ENCODE results near the gene FAM13C.

Gene FAM13C

GRCh38 chr10:59255463-59255862 lies 106.9 kb downstream of the FAM13C start:
- no peak for DNase-seq (ENCODE audit: low spot score)
- Histone ChIP-seq H4K8ac (ENCODE audit: low read depth, low read length) (no peak overlapping the region), H3K4me3 (ENCODE audit: low read length in 2 of 2) (no peak overlapping the region), H3K9me3 (replicated peaks in 1 of 2; ENCODE audit: control insufficient read depth in 2 of 2, insufficient read depth in 1 of 2, low read depth in 1 of 2, low read length in 2 of 2) (no peaks in the 10 kb centered on the region), H4K91ac (ENCODE audit: low read depth, low read length, poor library complexity) (no peak overlapping the region), H2AK5ac (ENCODE audit: low read depth, low read length) (no peak overlapping the region), H2BK5ac (ENCODE audit: low read length) (no peak overlapping the region), H2AFZ (ENCODE audit: low read length) (no peak overlapping the region), H3K14ac (ENCODE audit: low read length) (no peak overlapping the region), H3K79me1 (ENCODE audit: low read depth, low read length) (no peaks in the 10 kb centered on the region), H3K4me2 (ENCODE audit: insufficient read depth, low read length, poor library complexity, severe bottlenecking) (no peak overlapping the region), H3K36me3 (replicated peaks in 1 of 2; ENCODE audit: control insufficient read depth in 2 of 2, insufficient read depth in 2 of 2, low read length in 2 of 2) (peaks cover 0 to 7% of the 10 kb centered on the region in 2 donors), H3K4me1 (ENCODE audit: control insufficient read depth in 2 of 2, insufficient read depth in 1 of 2, low read depth in 1 of 2, low read length in 2 of 2) (no peaks in the 10 kb centered on the region), H3K4ac (ENCODE audit: low read length) (no peak overlapping the region), H3K27ac (replicated peaks; ENCODE audit: low read length) (no peak overlapping the region), H3K27me3 (ENCODE audit: control insufficient read depth in 3 of 3, insufficient read depth in 3 of 3, low read depth in 1 of 3, low read length in 3 of 3) (no peaks in the 10 kb centered on the region), H3K9ac (ENCODE audit: low read depth, low read length, poor library complexity) (no peak overlapping the region), H2BK120ac (ENCODE audit: low read depth, low read length) (no peak overlapping the region), H2BK15ac (ENCODE audit: low read length) (no peak overlapping the region), H2BK12ac (ENCODE audit: low read length) (no peak overlapping the region), H3K18ac (ENCODE audit: low read length) (no peak overlapping the region), H3K23ac (ENCODE audit: low read depth, low read length, poor library complexity) (no peak overlapping the region)
- no CpG with 5 or more reads among the region's 1 CpG for WGBS, 2 donors (ENCODE audit: extremely low coverage in 2 of 2, insufficient read length in 2 of 2, insufficient replicate concordance in 1 of 2)

GRCh38 chr10:59252491-59252890 lies 109.9 kb downstream of the FAM13C start:
- no peak overlapping the region for H2BK15ac ChIP-seq (ENCODE audit: low read length)
- H4K8ac ChIP-seq (ENCODE audit: low read depth, low read length) = no peak overlapping the region
- no peaks in the 10 kb centered on the region for H3K4me1 ChIP-seq (ENCODE audit: control insufficient read depth in 2 of 2, insufficient read depth in 1 of 2, low read depth in 1 of 2, low read length in 2 of 2)
- no peak overlapping the region for H2BK5ac ChIP-seq (ENCODE audit: low read length)
- no peaks in the 10 kb centered on the region for H3K9me3 ChIP-seq (replicated peaks in 1 of 2; ENCODE audit: control insufficient read depth in 2 of 2, insufficient read depth in 1 of 2, low read depth in 1 of 2, low read length in 2 of 2)
- DNase-seq (ENCODE audit: low spot score) = no peak
- H4K91ac ChIP-seq (ENCODE audit: low read depth, low read length, poor library complexity) = no peak overlapping the region
- H3K36me3 ChIP-seq (replicated peaks in 1 of 2; ENCODE audit: control insufficient read depth in 2 of 2, insufficient read depth in 2 of 2, low read length in 2 of 2) = peaks cover 0 to 8% of the 10 kb centered on the region in 2 donors
- no peak overlapping the region for H3K4me3 ChIP-seq (ENCODE audit: low read length in 2 of 2)
- no peak overlapping the region for H2AFZ ChIP-seq (ENCODE audit: low read length)
- no peak overlapping the region for H3K14ac ChIP-seq (ENCODE audit: low read length)
- no peak overlapping the region for H3K27ac ChIP-seq (replicated peaks; ENCODE audit: low read length)
- no peak overlapping the region for H2BK120ac ChIP-seq (ENCODE audit: low read depth, low read length)
- no peak overlapping the region for H3K9ac ChIP-seq (ENCODE audit: low read depth, low read length, poor library complexity)
- H2BK12ac ChIP-seq (ENCODE audit: low read length) = no peak overlapping the region
- no peak overlapping the region for H3K18ac ChIP-seq (ENCODE audit: low read length)
- no peaks in the 10 kb centered on the region for H3K27me3 ChIP-seq (ENCODE audit: control insufficient read depth in 3 of 3, insufficient read depth in 3 of 3, low read depth in 1 of 3, low read length in 3 of 3)
- no peaks in the 10 kb centered on the region for H3K79me1 ChIP-seq (ENCODE audit: low read depth, low read length)
- H3K4me2 ChIP-seq (ENCODE audit: insufficient read depth, low read length, poor library complexity, severe bottlenecking) = no peak overlapping the region
- no peak overlapping the region for H2AK5ac ChIP-seq (ENCODE audit: low read depth, low read length)
- no peak overlapping the region for H3K23ac ChIP-seq (ENCODE audit: low read depth, low read length, poor library complexity)
- H3K4ac ChIP-seq (ENCODE audit: low read length) = no peak overlapping the region

- H3K18ac ChIP-seq (ENCODE audit: low read length) = no peak overlapping the region
- H3K36me3 ChIP-seq (replicated peaks in 1 of 2; ENCODE audit: control insufficient read depth in 2 of 2, insufficient read depth in 2 of 2, low read length in 2 of 2) = peaks cover 0 to 7% of the 10 kb centered on the region in 2 donors
- H3K23ac ChIP-seq (ENCODE audit: low read depth, low read length, poor library complexity) = no peak overlapping the region
- H3K4me2 ChIP-seq (ENCODE audit: insufficient read depth, low read length, poor library complexity, severe bottlenecking) = no peak overlapping the region
- no peak overlapping the region for H3K9ac ChIP-seq (ENCODE audit: low read depth, low read length, poor library complexity)
- no peak overlapping the region for H2AK5ac ChIP-seq (ENCODE audit: low read depth, low read length)
- no peak overlapping the region for H4K91ac ChIP-seq (ENCODE audit: low read depth, low read length, poor library complexity)
- DNase-seq (ENCODE audit: low spot score) = no peak
- peaks cover 0 to 2% of the 10 kb centered on the region in 2 donors for H3K9me3 ChIP-seq (replicated peaks in 1 of 2; ENCODE audit: control insufficient read depth in 2 of 2, insufficient read depth in 1 of 2, low read depth in 1 of 2, low read length in 2 of 2)
- H3K4ac ChIP-seq (ENCODE audit: low read length) = no peak overlapping the region
- no peak overlapping the region for H2BK120ac ChIP-seq (ENCODE audit: low read depth, low read length)
- H4K8ac ChIP-seq (ENCODE audit: low read depth, low read length) = no peak overlapping the region
- H2AFZ ChIP-seq (ENCODE audit: low read length) = no peak overlapping the region
- H3K27me3 ChIP-seq (ENCODE audit: control insufficient read depth in 3 of 3, insufficient read depth in 3 of 3, low read depth in 1 of 3, low read length in 3 of 3) = no peaks in the 10 kb centered on the region
- H3K14ac ChIP-seq (ENCODE audit: low read length) = no peak overlapping the region
- WGBS, 2 donors (ENCODE audit: extremely low coverage in 2 of 2, insufficient read length in 2 of 2, insufficient replicate concordance in 1 of 2) = no CpG with 5 or more reads among the region's 1 CpG
- H2BK15ac ChIP-seq (ENCODE audit: low read length) = no peak overlapping the region
- H3K27ac ChIP-seq (replicated peaks; ENCODE audit: low read length) = no peak overlapping the region
- no peak overlapping the region for H3K4me3 ChIP-seq (ENCODE audit: low read length in 2 of 2)
- H2BK12ac ChIP-seq (ENCODE audit: low read length) = no peak overlapping the region
- no peaks in the 10 kb centered on the region for H3K79me1 ChIP-seq (ENCODE audit: low read depth, low read length)
- no peak overlapping the region for H2BK5ac ChIP-seq (ENCODE audit: low read length)
- H3K4me1 ChIP-seq (ENCODE audit: control insufficient read depth in 2 of 2, insufficient read depth in 1 of 2, low read depth in 1 of 2, low read length in 2 of 2) = peaks cover 0 to 3% of the 10 kb centered on the region in 2 donors
Measured at GRCh38 chr10:59245686-59246085, 116.7 kb downstream of the FAM13C start.

GRCh38 chr10:59244871-59245270 lies 117.5 kb downstream of the FAM13C start:
- H4K91ac ChIP-seq (ENCODE audit: low read depth, low read length, poor library complexity) = no peak overlapping the region
- no peak overlapping the region for H3K23ac ChIP-seq (ENCODE audit: low read depth, low read length, poor library complexity)
- H3K9ac ChIP-seq (ENCODE audit: low read depth, low read length, poor library complexity) = no peak overlapping the region
- no peak overlapping the region for H2BK120ac ChIP-seq (ENCODE audit: low read depth, low read length)
- no peak overlapping the region for H3K4me2 ChIP-seq (ENCODE audit: insufficient read depth, low read length, poor library complexity, severe bottlenecking)
- H2AFZ ChIP-seq (ENCODE audit: low read length) = no peak overlapping the region
- H2AK5ac ChIP-seq (ENCODE audit: low read depth, low read length) = no peak overlapping the region
- peaks cover 0 to 7% of the 10 kb centered on the region in 2 donors for H3K36me3 ChIP-seq (replicated peaks in 1 of 2; ENCODE audit: control insufficient read depth in 2 of 2, insufficient read depth in 2 of 2, low read length in 2 of 2)
- H3K79me1 ChIP-seq (ENCODE audit: low read depth, low read length) = no peaks in the 10 kb centered on the region
- no CpG with 5 or more reads among the region's 1 CpG for WGBS, 2 donors (ENCODE audit: extremely low coverage in 2 of 2, insufficient read length in 2 of 2, insufficient replicate concordance in 1 of 2)
- H3K4me1 ChIP-seq (ENCODE audit: control insufficient read depth in 2 of 2, insufficient read depth in 1 of 2, low read depth in 1 of 2, low read length in 2 of 2) = peaks cover 0 to 3% of the 10 kb centered on the region in 2 donors
- H3K9me3 ChIP-seq (replicated peaks in 1 of 2; ENCODE audit: control insufficient read depth in 2 of 2, insufficient read depth in 1 of 2, low read depth in 1 of 2, low read length in 2 of 2) = peaks cover 0 to 2% of the 10 kb centered on the region in 2 donors
- H4K8ac ChIP-seq (ENCODE audit: low read depth, low read length) = no peak overlapping the region
- no peak overlapping the region for H3K14ac ChIP-seq (ENCODE audit: low read length)
- H3K4ac ChIP-seq (ENCODE audit: low read length) = no peak overlapping the region
- no peak overlapping the region for H3K18ac ChIP-seq (ENCODE audit: low read length)
- H3K27ac ChIP-seq (replicated peaks; ENCODE audit: low read length) = no peak overlapping the region
- DNase-seq (ENCODE audit: low spot score) = no peak
- no peak overlapping the region for H3K4me3 ChIP-seq (ENCODE audit: low read length in 2 of 2)
- no peak overlapping the region for H2BK12ac ChIP-seq (ENCODE audit: low read length)
- no peak overlapping the region for H2BK5ac ChIP-seq (ENCODE audit: low read length)
- no peaks in the 10 kb centered on the region for H3K27me3 ChIP-seq (ENCODE audit: control insufficient read depth in 3 of 3, insufficient read depth in 3 of 3, low read depth in 1 of 3, low read length in 3 of 3)
- no peak overlapping the region for H2BK15ac ChIP-seq (ENCODE audit: low read length)

Measured in neuronal stem cell (in vitro differentiated cells).